ENCODE data around the gene TNNC1.

Gene TNNC1

GRCh38 chr3:52458031-52458760 lies 4.4 kb upstream of the TNNC1 start:
- no peak for DNase-seq (ENCODE audit: low spot score)

GRCh38 chr3:52456800-52457183 lies 3.0 kb upstream of the TNNC1 start:
- DNase-seq (ENCODE audit: low spot score) = no peak

GRCh38 chr3:52456169-52456799 lies 2.4 kb upstream of the TNNC1 start:
- peak; percentile 60 for DNase-seq (ENCODE audit: low spot score)

GRCh38 chr3:52455283-52456168 lies 1.7 kb upstream of the TNNC1 start, which contains the start of gene NISCH:
TSS of gene NISCH (plus strand) at chr3:52455604. CDS start at chr3:52455642, 38 bp downstream.
- DNase-seq (ENCODE audit: low spot score) = peak; percentile 94

- DNase-seq (ENCODE audit: low spot score) = no peak
Measured at GRCh38 chr3:52454938-52455282, 1.1 kb upstream of the TNNC1 start.

- DNase-seq (ENCODE audit: low spot score) = no peak
Measured at GRCh38 chr3:52454250-52454937, 553 bp upstream of the TNNC1 start.

GRCh38 chr3:52452570-52453221 lies 1.1 kb downstream of the TNNC1 start:
- DNase-seq (ENCODE audit: low spot score) = no peak

GRCh38 chr3:52452126-52452525 lies 1.7 kb downstream of the TNNC1 start:
- DNase-seq (ENCODE audit: low spot score) = no peak

- no peak for DNase-seq (ENCODE audit: low spot score)
Measured at GRCh38 chr3:52451237-52452083, 2.4 kb downstream of the TNNC1 start.

GRCh38 chr3:52450489-52451236 lies 3.2 kb downstream of the TNNC1 start:
- DNase-seq (ENCODE audit: low spot score) = no peak

GRCh38 chr3:52447512-52448355 lies 6.1 kb downstream of the TNNC1 start:
- DNase-seq (ENCODE audit: low spot score) = no peak

- peak; percentile 68 for DNase-seq (ENCODE audit: low spot score)
Measured at GRCh38 chr3:52446631-52447511, 7.0 kb downstream of the TNNC1 start.

- no peak for DNase-seq (ENCODE audit: low spot score)
Measured at GRCh38 chr3:52446042-52446441, 7.8 kb downstream of the TNNC1 start.

- DNase-seq (ENCODE audit: low spot score) = peak; percentile 71
Measured at GRCh38 chr3:52444860-52445793, 8.7 kb downstream of the TNNC1 start, which contains the start of gene SEMA3G. TSS of gene SEMA3G (minus strand) at chr3:52445103. CDS start at chr3:52445027, 76 bp downstream.

GRCh38 chr3:52443791-52444687 lies 9.8 kb downstream of the TNNC1 start:
- no peak for DNase-seq (ENCODE audit: low spot score)

- no peak for DNase-seq (ENCODE audit: low spot score)
Measured at GRCh38 chr3:52443268-52443610, 10.6 kb downstream of the TNNC1 start.

Measured in AG08395 (cell line).